NCI-H1105 treated with DMSO at 0.1 percent for 48 hours (cell line): Measurements from ENCODE around the gene MYMX.
A peak's percentile ranks its signal among the peaks of the same experiment; 100 is the strongest.

Experiments
- DNase-seq: peaks from one replicate; lab custom pipeline; 2025; lab: John Stamatoyannopoulos, UW

Gene MYMX

DNA sequence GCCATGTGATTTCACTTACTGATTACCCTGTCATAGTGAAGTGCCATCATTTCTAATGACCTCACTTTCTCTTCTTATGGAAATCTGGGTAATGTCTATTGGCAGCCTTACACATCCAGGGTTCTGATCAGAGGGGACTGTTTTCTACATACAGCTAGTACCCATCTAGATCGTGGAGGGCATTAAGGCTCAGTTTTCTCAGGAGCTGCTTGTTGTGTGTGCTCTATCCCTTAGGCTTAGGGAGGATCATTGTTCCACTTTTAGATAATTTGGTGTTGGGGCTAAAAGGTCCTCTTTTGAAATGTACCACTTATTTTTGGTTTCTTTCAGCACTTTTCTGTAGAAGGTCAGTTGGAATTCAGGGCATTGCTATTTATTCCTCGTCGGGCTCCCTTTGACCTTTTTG lies 34.0 kb downstream of the MYMX start:
- no peak for DNase-seq

DNA sequence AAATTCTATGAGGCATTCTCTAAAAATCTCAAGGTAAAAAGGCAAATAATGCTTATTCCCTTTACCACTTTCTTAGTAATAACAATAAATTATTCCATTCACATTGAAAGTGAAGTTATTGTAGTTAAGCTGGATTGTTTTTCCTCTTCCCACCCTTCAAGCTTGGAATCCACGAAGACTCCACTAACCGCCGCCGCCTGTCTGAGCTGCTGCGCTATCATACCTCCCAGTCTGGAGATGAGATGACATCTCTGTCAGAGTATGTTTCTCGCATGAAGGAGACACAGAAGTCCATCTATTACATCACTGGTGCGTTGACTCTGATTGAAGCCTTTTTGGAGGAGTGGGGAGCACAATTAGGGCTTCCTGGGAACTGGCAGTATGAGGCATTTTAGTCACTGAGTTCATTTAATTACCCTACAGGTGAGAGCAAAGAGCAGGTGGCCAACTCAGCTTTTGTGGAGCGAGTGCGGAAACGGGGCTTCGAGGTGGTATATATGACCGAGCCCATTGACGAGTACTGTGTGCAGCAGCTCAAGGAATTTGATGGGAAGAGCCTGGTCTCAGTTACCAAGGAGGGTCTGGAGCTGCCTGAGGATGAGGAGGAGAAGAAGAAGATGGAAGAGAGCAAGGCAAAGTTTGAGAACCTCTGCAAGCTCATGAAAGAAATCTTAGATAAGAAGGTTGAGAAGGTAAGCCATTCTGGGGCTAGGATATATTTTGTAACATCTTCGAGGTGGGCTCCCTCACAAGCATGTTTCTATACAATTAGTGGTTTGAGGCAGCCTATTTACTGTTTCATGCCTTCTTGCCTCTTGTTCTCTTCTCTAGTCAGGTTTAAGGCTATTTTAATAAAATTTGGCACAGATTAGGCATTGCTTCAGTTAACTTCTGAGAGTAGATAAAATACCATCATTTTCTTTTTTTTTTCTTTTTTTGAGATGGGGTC lies 35.1 kb downstream of the MYMX start:
- DNase-seq, result no peak

DNA sequence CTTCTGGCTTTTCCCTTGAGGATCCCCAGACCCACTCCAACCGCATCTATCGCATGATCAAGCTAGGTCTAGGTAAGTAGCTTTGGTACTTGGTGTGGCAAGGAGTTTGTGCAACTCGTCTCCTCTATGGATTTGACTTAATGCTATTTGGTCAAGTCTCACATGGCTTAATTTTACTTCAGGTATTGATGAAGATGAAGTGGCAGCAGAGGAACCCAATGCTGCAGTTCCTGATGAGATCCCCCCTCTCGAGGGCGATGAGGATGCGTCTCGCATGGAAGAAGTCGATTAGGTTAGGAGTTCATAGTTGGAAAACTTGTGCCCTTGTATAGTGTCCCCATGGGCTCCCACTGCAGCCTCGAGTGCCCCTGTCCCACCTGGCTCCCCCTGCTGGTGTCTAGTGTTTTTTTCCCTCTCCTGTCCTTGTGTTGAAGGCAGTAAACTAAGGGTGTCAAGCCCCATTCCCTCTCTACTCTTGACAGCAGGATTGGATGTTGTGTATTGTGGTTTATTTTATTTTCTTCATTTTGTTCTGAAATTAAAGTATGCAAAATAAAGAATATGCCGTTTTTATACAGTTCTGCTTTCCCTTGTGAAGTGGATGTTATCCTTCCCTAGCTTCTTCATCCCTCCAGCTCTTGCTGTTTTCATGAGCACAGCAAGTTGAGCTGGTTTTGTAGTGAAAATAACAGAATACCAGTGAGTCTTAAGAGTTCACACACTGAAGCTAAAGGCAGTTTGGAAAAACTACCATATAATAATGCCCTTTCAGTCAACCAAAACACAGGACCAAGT lies 36.8 kb downstream of the MYMX start:
- peak; percentile 25 for DNase-seq

DNA sequence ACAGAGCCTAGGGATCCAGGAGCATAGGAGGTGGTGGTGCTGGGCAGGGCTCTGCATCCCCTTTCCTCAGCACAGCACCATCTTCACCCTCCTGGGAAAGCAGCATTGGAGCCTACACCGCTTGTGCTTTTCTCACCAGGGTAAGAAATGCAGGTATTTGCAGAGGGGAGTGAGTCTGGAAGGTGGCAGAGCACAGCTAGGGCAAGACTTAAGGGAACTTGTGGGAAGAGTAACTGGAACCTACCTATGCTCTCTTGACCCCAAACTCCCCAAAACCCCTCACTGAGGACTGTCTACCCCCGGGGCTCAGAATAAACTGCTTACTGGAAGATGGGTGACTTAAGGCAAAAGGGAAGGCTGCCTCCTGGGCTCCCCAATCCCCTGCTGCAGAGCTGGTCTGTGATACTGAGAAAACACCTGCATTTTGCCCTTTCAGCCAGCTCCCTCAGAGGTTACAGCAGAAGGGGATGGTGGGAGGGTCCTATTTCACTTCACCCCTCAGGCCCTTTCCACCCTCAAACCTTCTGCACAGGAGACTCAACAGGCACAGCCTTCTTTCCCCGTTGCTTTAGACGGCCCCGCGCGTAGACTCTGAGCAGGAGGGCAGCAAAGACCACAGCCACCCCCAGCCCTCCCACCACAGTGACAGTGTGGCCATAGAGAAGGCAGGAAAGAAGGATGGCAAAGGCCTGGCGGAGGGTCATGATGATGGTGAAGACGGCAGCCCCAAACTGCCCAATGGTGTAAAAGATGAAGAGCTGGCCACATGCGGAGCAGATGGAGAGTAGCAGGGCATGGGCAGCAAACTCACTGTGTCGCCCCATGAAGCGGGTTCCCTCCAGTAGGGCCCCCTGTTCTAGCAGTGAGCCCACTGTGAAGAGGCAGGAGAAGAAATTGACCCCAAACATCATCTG lies 37.7 kb downstream of the MYMX start:
- DNase-seq, result no peak

DNA sequence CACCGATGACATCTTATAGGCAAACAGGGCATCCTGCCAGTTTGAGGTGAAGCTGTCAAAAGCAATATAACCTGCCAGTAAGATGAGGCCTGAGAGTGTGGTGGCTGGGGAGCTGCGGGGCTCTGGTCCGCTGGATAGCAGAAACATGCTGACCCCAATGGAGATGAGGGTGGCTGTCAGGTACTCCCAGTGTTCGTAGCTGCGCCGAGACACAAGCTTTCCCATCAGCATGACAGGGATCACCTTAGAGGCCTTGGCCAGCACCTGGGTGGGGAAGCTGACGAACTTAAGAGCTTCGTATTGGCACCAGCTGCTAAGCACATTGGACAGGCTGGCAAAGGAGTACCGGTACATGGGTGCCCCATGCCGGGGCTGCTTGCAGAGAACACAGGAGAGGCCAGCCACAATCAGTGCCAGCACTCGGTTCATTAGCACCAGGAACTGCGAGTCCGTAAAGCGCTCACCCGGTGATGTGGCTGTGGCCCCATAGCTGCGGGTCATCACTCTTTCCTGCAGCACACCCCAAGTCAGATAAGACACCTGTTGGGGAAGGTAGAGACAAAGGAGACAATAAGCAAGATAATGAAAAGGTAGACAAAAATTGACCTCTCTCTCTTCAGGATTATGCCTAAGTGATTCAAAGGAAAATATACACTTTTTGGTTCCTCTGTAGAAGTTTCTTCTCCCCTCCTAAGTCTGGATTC lies 38.5 kb downstream of the MYMX start:
- DNase-seq, result no peak

DNA sequence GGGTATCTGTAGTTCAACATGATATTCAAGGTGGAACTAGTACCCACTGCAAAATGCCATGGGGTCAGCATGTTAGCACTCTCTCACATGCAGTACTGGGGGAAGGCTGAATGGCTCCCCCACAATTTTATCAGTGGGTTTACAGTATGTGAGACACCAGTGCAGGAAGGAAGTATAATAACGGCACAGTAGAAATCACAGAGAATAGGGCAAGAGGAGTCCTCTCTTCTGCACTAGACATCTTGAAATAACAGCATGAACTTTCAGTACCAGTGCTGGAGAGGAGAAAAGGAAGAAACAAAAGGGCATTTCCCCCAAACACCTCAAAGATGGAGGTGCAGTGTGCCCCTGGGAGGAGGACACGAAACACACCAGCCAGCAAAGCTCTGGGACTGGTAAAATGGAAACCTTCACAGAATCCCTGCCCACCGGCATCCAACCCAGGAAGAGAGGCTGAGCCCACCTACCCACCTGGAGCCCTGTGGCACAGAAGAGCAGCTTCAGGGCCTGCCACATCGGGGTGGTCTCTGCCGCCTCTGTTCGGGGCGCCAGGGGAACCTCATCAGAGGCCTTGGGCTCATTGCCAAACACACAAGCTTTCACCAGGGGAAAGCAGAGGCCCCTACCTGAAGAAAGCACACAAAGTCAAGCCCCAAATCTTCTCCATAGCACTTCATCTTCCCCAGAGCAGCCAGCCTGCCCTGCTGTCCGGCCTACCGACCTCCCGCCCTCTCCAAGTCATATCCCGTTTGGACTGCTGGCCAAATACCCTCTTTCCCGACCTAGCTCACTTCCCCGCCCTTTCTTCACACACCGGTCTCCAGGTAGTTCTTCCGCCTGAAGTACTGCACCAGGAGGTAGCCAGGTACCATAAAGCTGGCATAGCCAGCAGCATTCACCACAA lies 39.4 kb downstream of the MYMX start:
- peak; percentile 39 for DNase-seq

DNA sequence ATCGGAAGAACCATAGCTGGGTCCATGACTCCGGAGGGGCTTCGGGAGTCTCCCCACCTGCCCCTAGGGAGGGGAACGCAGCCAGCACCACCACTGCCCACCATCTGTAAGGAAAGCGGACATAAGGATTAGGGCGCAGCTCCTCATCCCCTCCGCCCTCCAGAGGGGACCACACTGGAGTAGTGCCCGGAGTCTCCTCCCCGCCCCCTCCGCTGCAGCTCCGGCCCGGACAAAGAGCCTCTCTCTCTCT lies 40.0 kb downstream of the MYMX start:
- no peak for DNase-seq

DNA sequence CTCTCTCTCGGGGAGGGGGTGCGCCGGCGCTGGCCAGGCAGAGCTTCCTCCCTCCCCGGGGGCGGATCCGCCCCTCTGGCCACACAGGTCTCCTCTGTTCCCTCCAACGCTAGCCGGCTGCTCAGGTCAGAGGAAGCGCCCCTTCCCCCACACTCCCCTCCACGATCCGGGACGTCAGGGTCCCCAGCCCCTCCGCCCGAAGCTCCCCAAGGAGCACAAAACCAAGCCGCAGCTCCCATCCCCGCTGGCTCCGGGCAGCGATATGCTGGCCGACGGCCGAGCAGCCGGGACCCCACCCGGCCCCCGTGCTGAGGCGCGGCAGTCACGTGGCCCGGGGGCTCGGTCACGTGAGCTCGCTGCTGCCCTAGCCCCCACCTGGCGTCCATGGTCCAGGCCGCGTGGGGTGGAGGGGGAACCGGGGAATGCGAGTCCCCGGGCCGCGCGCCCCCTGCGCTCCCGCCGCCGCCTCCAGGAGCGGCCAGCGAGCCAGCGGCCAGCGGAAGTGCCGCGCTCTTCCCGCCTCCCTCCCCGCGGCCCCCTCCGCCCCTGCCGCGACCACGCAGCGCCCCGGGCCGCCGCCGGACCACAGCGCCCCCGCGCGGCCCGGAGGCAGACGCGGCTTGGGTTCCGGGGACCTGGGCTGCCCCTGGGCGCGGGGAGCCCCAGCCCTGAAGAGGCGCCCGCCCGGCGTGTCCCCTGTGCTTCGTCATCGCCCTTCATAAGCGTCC lies 40.5 kb downstream of the MYMX start, which contains the start of gene SLC35B2:
Gene SLC35B2 (minus strand): TSS at position 504 of the 728 bp plus-strand sequence. CDS start 118 bp downstream, at position 386.
- DNase-seq, result peak; percentile 78

DNA sequence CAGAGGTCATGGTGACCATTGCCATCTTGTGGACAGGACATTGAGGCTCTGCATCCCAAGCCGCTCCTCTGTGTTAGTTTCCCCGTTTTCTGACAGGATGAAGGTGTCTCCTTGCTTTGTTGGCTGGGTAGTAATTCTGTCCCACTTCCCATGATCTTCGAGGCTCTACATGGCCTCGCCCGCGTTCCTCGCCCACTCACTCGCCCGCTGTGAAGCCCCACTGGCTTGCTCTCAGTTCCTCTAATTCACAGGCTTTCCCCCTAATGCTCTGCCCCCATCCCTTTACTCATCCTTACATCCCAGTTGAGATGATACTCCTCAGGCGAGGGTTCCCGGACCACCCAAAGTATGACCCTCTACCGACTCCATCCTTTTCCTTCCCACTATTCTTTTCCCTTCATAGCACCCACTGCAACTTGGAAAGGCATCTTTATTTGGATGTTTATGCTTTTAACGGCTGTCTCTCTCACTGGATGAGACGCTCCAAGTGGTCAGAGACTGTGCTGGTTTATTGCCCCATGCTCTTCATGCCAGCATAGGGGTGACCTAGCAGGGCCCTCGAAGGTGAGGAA lies 41.1 kb downstream of the MYMX start:
- no peak for DNase-seq

DNA sequence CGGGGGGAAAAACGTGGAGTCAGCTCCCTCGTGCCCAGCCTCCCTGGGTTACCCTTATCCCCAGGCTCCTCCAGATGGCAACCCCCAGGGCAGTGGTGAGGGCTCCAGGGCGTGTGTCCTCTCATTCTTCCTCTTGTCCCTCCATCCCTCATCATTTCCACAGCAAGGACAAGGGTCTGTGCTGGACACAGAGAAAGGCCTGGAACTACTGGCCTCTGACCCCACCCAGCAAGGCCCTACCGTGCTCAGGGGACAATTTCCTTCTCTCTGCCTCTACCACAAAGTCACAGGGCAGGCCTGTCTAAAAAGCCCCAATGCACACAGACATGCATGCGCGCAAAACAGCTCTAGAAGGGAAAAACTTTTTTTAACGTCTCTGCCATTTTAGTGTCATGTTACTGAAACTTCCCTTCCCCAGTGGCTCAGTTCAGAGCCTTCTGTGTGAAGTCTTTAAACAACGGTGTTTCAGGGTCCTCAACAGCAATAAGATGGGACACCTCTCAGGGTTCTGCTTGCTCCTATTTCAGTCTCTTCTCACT lies 41.7 kb downstream of the MYMX start:
- no peak for DNase-seq

DNA sequence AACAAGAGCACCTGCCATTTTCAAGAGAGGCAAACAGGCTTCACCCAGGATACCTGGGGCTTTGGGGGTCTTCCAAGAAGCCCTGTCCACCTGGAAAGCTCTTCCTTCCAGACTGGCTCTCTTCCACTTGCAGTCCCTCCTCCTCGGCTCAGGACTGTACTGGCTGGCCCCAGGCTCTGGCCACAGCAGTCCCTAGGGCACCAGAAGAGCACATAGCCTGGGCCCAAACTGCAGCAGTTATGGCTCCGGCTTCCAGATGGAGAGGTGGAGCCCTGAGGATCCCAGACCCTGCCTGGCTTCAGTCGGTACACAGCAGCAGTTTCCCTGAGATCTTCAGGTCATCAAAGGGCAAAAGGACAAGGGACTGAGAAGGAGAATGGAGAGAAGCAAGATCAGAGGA lies 42.2 kb downstream of the MYMX start:
- DNase-seq, result no peak

DNA sequence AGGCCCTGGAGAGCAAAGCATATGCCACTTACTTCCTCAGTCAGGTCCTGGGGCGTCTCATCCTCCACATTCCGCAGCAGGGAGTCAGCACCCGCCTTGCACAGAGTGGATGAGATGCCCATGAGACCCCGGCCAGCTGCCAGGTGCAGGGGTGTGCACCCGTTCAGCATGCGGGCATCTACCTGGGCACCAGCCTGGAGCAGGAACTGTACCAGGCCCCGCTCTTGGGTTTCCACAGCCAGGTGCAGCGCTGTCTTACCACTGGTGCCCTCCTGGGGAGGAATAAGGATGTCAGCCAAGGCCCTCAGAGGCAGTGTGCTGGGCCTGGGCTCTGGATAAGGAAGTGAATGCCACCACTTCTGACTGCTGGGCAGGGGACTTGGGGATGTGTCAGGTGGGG lies 43.3 kb downstream of the MYMX start:
- DNase-seq, result no peak

DNA sequence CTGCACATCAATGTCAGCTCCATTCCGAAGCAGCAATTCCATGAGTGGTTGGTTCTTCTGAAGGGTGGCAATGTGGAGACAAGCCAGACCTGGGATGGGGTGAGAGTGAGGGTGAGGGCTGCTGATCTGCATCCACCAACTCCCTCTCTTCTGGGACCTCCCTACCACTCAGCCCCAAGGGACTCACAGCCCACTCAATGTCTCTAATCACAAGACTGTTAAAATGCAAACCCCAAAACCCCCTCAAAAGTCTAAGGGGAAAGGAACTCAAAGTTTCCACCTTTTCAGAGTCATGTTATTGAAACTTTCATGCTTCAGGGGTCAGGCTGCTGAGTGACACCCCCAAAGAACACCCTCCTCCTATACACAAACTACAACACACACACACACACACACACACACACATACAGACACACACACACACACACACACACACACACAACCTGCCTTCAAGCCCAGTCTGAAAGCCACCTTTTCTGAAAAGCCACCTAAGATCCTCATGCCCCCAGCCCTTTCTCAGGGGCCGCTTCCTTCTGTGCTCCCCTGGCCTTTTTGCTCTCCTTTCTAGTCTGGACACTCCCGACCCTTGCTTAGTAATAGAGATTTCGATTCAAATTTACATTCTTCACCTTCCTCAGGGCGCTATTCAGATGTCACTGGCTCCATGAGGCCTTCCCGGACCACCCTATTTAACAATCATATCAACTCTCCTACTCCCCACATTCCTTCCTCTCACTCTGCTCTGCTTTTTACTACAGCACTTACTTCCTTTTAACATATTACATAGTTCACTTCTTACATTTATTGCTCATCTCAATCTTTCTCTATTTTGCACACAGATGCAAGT lies 43.9 kb downstream of the MYMX start:
- DNase-seq, result no peak

DNA sequence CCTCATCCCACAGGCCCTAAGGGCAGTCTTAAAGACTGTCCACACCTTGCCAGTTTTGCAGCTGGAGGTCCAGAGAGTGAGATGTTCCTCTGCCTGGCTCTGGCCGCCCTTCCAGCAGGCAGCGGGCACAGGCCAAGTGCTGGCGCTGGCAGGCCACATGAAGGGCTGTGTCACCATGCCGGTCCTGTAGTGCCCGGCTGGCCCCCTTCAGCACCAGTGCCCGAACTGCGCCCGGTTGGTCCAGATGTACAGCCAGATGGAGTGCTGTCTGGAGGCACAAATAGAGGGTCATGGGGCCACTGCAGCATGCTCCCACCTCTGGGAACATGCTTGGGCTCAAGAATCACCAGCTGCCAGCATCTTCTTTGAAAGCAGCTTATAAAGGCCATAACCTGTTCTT lies 44.9 kb downstream of the MYMX start:
- DNase-seq, result no peak

DNA sequence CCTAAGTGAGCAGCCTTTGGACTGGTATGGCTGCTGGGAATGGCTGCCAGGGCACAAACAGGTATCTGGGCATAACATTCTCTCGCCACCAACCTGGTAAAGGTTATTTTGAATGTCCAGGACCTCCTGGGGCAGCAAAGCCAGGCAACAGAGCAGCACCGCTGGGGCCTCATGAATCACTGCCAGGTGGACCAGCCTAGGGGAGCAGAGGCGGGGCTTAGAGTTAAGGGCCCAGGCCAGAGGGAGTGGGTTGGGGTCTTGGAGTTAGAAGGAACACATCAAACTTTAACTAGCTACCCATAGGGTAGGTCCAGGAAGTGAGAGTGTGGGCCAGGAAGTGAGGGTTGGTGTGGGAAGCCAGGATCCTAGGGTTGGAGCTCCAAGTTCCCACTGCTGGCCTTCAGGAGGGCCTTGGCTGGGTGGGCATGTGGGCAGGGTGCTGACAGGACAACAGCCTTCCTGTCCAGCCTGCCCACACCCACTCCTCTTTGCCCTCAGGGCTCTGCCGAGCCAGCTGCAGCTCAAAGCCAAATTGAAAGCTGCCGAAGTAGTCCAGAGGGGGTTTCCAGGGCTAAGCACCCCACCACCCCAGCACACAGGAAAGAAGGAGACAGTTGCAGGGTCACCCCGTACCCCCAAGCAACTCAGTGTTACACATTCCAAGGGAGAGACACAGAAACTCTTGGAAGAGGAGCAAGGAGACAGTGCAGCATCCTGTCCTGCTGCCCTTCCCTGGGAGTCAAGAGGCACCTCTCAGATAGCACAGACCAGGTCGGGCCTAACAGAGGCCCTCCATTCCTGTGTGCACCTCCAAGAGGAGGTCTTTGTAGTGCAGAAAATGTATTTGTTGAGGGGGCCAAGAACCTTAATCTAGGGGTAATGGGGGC lies 46.0 kb downstream of the MYMX start:
- no peak for DNase-seq

DNA sequence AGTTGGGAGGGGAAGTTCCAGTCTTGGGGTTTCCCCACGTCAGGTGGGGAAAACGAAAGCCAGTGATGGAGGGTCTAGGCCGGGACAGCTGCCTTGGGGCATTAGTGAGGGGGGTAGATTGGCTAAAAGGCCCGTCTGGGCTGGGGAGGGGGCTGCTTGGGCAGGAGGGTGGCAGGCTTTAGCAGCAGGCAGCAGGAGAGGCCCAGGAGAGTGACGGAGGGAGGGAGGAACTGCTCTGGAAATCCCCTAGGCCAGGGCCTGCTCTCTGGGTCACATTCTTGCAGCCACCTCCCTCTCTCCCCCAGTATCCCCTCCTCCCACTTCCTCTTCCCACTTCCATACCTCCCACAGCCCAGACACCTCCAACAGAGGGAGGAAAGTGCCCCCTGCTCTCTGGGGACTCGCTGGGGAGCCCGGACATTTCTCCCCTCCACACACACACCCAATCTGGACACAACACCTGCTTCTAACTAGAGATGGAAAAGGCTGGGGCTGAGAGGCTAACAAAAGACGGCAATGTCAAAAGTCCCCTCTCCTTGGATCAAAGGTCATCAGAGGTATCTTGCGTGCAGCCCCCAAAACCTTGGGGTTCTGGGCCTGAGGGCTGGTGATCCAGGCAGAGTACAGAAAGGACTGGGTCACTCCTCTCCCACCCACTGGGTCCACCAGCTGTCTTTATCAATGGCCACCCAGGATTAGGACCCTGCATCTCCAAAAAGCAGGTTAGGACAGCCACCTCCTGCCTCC lies 46.8 kb downstream of the MYMX start:
- no peak for DNase-seq
